Left colon (tissue), 2 donors: ENCODE results near the gene CAMKMT. TPM values are rescaled to one million over a fixed set of nuclear protein-coding genes. Genes with fewer than 3 reads are reported as not detected.

ENCODE experiments used
- ATAC-seq: fragments of 200-7000 bp; cut with Tn5 transposase; one replicate; pipeline ENCODE4 v1.9.1; 2020; ENCODE audit warnings: mild to moderate bottlenecking, moderate library complexity
- DNase-seq, 2 donors: peaks; one replicate each; pipeline ENCODE4 v3.0.0-alpha.2; 2020
- intact Hi-C, 2 donors: fragments of 100-400 bp; cut with DNase I in 1 of 2; cut with micrococcal nuclease in 1 of 2; formaldehyde crosslinking; loops; one replicate each; pipeline versions ENCODE4 v1.11.2 to v1.14.0; 2022; cut with DNase I, micrococcal nuclease
- total RNA-seq, 2 donors: library from RNA; stranded (reverse); fragmentation: NEBNext Ultra II Directional; extraction: Animal tissue kit (Norgen Biotek cat#: 25700); gene quantifications; one replicate each; pipeline ENCODE4 v1.2.1, GENCODE V29; 2021
- donor health status: DM: no; HTN: no; CAD: no.
- donor health status: DM: yes; HTN: yes; CAD: no.

CAMKMT gene
- total RNA-seq, 2 donors from 2014 or later: 9.3 to 14.3 TPM

DNA sequence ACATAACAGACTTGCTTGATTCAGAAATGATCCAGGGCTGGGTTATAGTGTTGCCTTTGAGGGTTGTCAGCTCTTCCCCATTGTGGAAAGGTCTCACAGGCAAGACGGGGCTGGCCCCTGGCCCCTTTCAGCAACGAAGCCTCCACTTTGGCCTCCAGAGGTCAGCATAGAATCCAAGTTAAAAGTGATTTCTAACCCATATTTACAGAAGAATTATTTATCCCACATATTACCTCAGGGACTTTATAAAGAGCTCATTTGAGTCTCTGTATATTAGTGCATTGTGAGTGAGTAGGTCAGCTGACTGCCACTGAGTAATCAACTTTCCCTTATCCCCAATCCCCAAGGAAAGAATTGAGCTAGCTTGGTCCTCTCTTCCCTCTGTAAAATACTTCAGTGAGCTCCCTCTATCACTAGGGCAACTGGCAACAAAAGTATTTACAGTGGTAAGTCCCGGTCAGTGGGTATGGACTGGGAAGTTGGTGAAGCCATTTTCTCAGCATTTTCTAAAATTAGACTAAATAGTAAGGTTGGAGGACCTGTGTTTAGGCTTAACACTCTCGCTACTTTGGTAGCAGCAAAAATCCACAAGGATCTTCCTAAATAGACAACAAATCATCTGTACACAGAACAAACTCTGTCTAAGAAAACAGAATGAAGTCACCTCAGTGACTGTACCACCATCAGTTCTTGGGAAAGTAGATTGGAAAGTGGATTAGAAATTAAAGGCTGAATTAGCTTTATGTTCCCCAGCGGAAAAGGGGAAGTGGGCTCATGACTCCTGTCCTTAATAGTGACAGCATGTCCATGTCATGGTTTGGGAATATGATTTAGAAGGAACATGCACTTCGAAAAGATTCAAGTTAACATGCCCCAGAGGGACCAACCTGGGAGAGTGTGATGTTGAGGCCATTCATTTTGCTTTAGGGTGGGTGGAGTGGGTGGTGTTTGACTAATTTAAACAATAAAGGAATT lies 408.8 kb downstream of the CAMKMT start:
- DNase-seq (no peak), ATAC-seq (no peak)
- intact Hi-C loops: no loop called here

- intact Hi-C loops: no loop called here
- DNase-seq (no peak), ATAC-seq (peak; percentile 96)
Observed at GRCh38 chr2:44771522-44771921, 409.8 kb downstream of the CAMKMT start.

DNA sequence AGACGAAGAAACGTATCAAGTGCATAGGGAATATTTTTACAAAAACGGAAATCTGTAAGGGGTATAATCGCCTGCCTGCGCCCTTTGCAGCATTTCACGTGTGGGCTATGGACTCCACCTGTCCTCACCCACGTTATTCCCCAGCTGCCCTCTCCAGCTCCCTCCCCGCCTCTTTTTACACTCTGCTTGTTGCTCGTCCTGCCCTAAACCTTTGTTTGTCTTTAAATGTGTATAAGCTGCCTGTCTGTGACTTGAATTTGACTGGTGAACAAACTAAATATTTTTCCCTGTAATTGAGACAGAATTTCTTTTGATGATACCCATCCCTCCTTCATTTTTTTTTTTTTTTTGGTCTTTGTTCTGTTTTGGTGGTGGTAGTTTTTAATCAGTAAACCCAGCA lies 410.4 kb downstream of the CAMKMT start:
- ATAC-seq: peak; percentile 86
- intact Hi-C loops: no loop called here
- DNase-seq: no peak

GRCh38 chr2:44772669-44773378 lies 411.1 kb downstream of the CAMKMT start:
- intact Hi-C loops: no loop called here
- no peak for DNase-seq
- no peak for ATAC-seq

DNA sequence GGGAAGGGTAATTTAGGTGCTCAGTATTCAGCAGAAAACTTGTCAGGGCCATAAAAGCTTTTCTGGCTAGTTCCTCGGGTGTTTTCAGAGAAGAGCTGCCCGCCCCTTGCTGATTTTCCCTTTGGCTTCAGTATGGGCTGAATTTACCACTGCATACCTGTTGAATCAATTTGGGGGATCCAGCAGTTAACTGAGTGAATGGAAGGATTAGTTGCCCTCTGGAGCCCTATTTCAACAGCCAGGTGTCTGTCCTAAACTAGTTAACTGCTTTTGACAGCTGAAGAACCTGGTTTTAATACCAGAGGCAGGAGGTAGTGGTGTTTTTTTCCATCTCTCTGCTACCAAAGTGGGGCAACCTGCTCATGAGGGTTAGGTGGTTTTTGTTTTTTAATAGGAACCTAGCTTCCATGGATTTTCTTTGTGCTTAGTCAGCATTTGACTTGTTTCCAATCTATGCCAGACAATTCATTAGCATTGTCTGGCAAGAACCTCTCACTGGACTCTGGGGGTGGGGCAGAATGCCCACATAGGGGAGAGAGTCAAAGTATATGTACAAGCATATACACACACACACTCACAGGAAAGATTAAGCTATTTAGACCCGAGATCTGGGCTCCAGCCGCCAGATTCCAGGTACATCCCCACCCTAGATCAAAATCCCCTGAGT lies 413.2 kb downstream of the CAMKMT start:
- DNase-seq (no peak), ATAC-seq (no peak)
- intact Hi-C loops: no loop called here

DNA sequence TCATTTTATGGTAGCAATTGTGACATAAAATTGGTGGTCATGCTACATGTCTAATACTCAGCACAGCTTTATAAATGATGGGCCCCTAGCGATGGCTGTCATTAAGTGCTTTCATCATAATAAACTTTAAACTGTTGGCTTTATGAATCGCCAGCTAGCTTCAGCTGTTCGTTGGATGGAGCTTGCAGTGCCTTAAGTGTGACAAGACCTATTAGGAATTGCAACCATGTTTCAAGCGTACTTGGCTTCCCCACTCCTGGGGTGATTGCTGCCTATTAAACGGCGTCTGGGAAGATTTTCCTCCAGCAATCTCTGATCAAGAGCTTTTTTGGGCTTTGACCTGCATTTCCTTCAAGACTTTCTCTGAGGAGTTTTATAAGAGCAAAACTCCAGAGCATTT lies 415.3 kb downstream of the CAMKMT start:
- ATAC-seq: no peak
- no peak for DNase-seq
- intact Hi-C loops: no loop called here

- no peak for DNase-seq
- intact Hi-C loops: no loop called here
- peak; percentile 30 for ATAC-seq
Observed at GRCh38 chr2:44777537-44777936, 415.8 kb downstream of the CAMKMT start.

DNA sequence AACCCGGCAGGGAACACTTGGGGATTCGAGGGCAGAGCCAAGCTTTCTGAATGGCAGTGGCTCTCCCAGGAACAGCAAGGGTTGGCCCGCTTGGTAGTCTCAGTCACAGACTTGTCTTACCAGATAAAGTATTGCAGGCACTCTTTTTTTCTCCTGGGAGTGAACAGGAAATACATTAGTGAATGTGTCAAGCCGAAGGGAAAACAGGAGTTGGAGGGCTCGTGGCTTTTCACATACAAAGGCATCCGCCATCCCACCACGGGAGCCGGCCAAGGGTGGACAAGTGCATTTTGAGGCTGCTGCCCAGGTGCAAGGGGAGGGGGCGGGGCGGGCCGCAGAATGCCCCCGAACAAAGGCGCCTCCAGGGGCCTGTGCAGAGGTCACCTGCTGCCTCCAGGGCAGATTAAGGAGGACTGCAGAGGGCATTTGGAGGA lies 416.5 kb downstream of the CAMKMT start:
- intact Hi-C loops: no loop called here
- ATAC-seq: no peak
- no peak for DNase-seq

GRCh38 chr2:44778671-44779476 lies 417.1 kb downstream of the CAMKMT start:
- ATAC-seq (no peak), DNase-seq (peak in 1 of 2 donors; percentile 22)
- intact Hi-C loops: no loop called here

GRCh38 chr2:44779793-44780192 lies 418.0 kb downstream of the CAMKMT start:
- DNase-seq (no peak), ATAC-seq (no peak)
- intact Hi-C loops: no loop called here

- ATAC-seq: no peak
- intact Hi-C loops: no loop called here
- DNase-seq: no peak
Observed at GRCh38 chr2:44780406-44780805, 418.7 kb downstream of the CAMKMT start.

DNA sequence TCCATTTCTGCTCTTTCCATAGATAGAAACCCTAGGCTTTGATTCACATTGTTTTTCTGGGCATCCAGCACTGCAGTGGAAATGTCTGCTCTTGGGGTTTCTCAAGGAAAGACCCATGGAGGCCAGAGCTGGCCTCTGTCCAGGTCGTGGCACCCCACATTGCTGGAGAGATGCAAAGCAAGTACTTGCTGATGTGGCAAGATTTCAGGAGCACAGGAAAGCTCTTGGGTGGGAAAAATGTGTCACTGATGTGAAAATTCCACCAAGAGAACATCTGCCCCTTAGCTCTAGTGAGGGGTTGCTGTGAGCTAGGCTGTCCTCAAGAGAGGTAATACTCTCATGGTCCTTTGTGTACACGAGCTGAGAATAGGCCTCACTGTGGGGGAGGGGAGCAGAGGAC lies 423.7 kb downstream of the CAMKMT start:
- ATAC-seq: no peak
- DNase-seq: no peak
- intact Hi-C loops: no loop called here

DNA sequence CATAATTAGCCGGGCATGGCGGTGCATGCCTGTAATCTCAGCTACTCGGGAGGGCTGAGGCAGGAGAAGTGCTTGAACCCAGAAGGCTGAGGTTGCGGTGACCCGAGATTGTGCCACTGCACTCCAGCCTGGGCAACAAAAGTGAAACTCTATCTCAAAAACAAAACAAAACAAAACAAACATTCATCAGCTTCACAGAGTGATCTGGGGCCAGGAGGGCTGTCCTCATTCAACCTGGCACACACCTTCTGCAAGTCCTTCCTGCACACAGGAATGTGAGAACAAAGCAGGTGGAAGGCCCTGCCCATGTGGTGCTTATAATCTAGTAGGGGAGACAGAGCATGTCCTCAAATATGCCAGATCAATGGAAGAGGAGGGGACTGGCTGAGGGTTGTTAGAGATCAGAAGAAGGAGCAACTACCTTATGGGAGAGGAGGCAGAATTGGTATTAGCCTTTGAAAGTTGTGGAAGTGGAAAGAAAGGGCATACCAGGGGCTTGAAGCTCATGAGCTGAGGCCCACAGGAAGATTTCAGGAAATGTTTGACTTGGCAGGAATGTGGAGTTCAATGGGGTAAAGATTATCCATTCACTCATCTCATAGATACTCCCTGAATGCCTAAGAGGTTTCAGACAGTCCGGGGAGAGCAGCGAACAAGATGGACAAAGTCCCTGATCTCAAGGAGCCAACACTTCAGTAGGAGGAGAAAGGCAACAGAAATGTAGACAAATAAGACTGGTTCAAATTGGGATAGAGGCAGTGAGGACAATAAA lies 424.5 kb downstream of the CAMKMT start:
- DNase-seq (no peak), ATAC-seq (no peak)
- intact Hi-C loops: no loop called here

- intact Hi-C loops: no loop called here
- DNase-seq (no peak), ATAC-seq (no peak)
Observed at GRCh38 chr2:44786817-44787214, 425.1 kb downstream of the CAMKMT start.

DNA sequence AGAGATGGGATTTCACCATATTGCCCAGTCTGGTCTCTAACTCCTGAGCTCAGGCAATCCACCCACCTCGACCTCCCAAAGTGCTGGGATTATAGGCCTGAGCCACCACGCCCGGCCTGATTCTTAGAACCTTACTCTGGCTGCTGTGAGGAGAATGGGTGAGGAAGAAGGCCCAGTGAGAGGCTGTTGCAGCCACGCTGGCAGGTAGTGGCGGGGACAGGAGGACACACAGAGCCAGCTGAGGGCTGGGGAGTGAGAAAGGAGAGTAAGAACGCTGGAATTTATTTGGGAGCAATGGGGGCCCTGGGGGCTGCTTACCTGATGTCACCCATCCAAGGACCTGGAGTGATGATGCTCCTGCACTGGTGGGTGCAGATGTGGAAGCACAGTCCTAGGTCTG lies 425.9 kb downstream of the CAMKMT start:
- DNase-seq (no peak), ATAC-seq (no peak)
- intact Hi-C loops: no loop called here

DNA sequence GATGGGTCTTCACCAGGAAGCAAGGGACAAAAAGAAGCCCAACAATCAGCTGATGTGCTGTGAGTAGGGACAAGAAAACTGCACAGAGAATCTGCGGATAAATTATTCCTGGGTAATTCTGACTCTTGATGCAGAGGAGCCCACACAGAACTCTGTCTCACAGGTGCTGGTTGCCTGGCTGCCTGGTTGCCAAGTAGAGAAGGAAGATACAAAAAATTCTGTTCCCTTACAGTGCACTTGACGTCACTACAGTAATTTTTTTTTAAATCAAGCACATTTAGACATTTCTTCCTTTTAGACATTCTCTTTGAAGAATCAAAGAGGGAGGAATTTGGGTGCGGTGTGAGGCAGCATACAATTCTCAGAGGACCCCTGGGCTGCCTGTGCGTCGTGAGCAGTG lies 427.7 kb downstream of the CAMKMT start:
- DNase-seq: no peak
- intact Hi-C loops: no loop called here
- no peak for ATAC-seq

- DNase-seq (no peak), ATAC-seq (no peak)
- intact Hi-C loops: no loop called here
Observed at GRCh38 chr2:44789971-44790721, 428.4 kb downstream of the CAMKMT start.
